ENCODE data around the gene IKZF2. TPM values are rescaled to one million over a fixed set of nuclear protein-coding genes. Genes with fewer than 3 reads are reported as not detected.

The IKZF2 gene
- total RNA-seq, 1 donor from 2014 or later: 4.0 TPM

DNA sequence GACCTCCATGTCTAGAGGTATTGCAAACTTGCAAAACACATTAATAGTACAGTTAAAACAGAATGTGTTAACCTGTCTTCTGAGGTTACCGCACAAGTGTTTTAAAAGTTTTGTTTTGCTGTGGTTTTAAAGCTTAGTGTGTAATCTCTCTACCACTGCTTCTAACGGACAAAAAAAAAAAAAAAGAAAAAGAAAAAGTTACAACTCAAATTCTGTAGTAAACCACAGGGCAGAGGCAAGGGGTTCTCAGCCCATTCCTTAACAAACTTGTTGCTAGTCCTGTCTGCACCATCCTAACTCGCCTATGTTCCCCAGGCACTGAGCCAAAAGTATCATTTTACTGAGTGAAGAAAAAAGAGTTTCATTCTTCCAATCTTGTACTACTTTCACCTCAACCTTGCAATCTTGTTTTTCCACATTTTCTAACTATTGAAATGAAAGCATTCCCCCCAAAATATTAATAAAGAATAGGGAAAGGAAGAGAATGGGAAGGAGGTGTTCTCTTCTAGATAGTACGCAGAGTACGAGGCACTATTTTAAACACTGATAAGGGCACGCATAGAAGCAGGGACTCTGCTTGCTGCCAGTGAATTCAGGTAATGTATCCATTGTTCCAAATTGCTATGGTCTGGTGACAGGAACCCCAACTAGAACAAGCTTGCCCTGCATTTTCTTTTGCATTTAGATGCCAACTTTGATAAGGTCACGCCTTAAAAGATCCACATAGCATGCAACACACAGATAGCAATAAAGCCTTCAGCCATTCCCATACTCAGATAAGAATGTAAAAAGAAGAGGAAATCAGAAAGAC is 47.1 kb downstream of the IKZF2 start:
- Mint-ChIP-seq H3K27ac (ENCODE audit: unreplicated experiment) (no peak overlapping the region), H3K9me3 (ENCODE audit: unreplicated experiment) (no peaks in the 10 kb centered on the region), H3K27me3 (ENCODE audit: unreplicated experiment) (no peaks in the 10 kb centered on the region), H3K4me1 (ENCODE audit: unreplicated experiment) (peaks cover 6% of the 10 kb centered on the region), H3K4me3 (ENCODE audit: unreplicated experiment) (no peak overlapping the region), H3K36me3 (ENCODE audit: low read depth, unreplicated experiment) (no peaks in the 10 kb centered on the region)
- no peak for DNase-seq (ENCODE audit: low spot score)
- TF ChIP-seq, protein P1, sequence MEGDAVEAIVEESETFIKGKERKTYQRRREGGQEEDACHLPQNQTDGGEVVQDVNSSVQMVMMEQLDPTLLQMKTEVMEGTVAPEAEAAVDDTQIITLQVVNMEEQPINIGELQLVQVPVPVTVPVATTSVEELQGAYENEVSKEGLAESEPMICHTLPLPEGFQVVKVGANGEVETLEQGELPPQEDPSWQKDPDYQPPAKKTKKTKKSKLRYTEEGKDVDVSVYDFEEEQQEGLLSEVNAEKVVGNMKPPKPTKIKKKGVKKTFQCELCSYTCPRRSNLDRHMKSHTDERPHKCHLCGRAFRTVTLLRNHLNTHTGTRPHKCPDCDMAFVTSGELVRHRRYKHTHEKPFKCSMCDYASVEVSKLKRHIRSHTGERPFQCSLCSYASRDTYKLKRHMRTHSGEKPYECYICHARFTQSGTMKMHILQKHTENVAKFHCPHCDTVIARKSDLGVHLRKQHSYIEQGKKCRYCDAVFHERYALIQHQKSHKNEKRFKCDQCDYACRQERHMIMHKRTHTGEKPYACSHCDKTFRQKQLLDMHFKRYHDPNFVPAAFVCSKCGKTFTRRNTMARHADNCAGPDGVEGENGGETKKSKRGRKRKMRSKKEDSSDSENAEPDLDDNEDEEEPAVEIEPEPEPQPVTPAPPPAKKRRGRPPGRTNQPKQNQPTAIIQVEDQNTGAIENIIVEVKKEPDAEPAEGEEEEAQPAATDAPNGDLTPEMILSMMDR (IDR thresholded peaks at IDR 0.05; ENCODE audit: unreplicated experiment): no peak

DNA sequence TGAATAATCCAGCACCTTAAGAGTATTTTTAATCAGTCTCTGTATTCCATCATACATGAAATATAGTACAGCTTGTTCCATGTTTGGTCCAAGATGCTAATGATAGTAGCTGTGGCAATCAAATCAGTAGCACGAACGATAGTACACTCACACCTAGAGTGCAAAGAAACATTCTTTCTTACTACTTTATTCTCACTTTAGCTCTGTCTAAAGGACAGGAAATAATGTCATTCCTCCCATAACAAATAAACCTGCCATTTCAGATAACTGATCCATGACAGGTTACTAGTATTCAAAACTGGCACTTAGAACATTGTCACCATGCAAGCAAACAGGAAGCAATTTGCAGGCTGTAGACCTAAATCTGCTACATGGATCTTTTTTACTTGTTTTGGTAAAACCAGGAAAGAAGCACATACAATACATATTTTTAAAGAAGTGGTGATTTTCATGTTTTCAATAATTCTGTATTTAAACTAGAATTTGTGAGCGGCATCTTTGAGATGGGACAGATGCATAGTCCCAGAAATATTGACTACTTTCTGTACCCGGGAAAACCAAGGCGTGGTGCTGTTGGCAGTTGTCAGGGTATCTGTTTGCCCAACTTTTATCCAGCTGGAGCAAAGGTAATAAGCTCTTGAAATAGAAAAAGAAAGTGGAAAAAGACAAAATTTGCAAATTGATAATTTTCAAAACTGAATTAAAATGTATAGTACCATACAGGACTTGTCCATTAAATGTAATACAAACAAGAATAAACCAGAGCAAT is 49.5 kb downstream of the IKZF2 start:
- Mint-ChIP-seq H3K4me1 (ENCODE audit: unreplicated experiment) (peaks cover 6% of the 10 kb centered on the region), H3K27me3 (ENCODE audit: unreplicated experiment) (no peaks in the 10 kb centered on the region), H3K36me3 (ENCODE audit: low read depth, unreplicated experiment) (no peaks in the 10 kb centered on the region), H3K9me3 (ENCODE audit: unreplicated experiment) (no peaks in the 10 kb centered on the region), H3K27ac (ENCODE audit: unreplicated experiment) (no peak overlapping the region), H3K4me3 (ENCODE audit: unreplicated experiment) (no peak overlapping the region)
- DNase-seq (ENCODE audit: low spot score): no peak
- TF ChIP-seq, protein P1 (IDR thresholded peaks at IDR 0.05; ENCODE audit: unreplicated experiment): no peak

DNA sequence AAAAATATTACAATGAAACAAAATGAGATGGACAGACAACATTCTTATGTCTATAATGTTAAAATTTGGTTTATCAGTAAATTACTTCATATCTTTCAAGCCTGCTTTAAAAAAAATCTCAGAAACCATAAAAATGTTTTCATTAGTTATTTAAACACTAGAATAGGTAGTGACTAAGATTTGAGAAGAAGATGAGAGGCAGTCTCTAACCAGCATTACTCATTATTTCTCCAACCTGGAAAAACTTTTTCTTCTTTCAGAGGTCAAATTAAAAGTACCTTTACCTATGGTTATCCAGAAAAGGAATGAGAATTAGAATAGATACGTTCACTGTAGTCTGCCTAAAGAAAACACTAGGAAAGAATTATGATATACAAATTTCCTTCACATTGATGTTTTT is 50.3 kb downstream of the IKZF2 start:
- TF ChIP-seq, protein P1 (IDR thresholded peaks at IDR 0.05; ENCODE audit: unreplicated experiment): no peak
- Mint-ChIP-seq H3K36me3 (ENCODE audit: low read depth, unreplicated experiment) (no peaks in the 10 kb centered on the region), H3K4me3 (ENCODE audit: unreplicated experiment) (no peak overlapping the region), H3K9me3 (ENCODE audit: unreplicated experiment) (no peaks in the 10 kb centered on the region), H3K27me3 (ENCODE audit: unreplicated experiment) (no peaks in the 10 kb centered on the region), H3K4me1 (ENCODE audit: unreplicated experiment) (peaks cover 6% of the 10 kb centered on the region), H3K27ac (ENCODE audit: unreplicated experiment) (no peak overlapping the region)
- DNase-seq (ENCODE audit: low spot score): no peak

DNA sequence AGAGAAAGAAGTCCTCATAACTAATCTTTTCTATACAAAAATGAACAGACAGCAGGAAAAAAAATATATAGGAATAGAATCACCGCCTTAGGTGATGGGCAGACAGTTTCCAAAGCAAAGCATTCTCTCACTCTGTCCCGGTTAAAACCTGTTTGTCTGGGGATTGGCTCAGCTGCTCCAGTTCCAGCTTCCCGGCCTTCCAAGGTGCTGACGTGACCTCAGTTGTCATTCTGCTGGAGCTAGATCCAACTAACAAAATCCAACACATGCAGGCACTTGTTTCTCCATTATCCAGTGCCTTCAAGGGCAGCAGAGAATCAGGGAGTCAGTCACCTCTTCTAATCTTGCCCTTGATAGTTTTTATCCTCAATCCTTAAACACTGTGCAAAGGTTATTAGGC is 52.8 kb downstream of the IKZF2 start:
- H3K27ac Mint-ChIP-seq (ENCODE audit: unreplicated experiment): no peak overlapping the region
- TF ChIP-seq, protein P1 (IDR thresholded peaks at IDR 0.05; ENCODE audit: unreplicated experiment): no peak
- no peaks in the 10 kb centered on the region for H3K36me3 Mint-ChIP-seq (ENCODE audit: low read depth, unreplicated experiment)
- H3K27me3 Mint-ChIP-seq (ENCODE audit: unreplicated experiment): no peaks in the 10 kb centered on the region
- no peak overlapping the region for H3K4me3 Mint-ChIP-seq (ENCODE audit: unreplicated experiment)
- no peak for DNase-seq (ENCODE audit: low spot score)
- peaks cover 4% of the 10 kb centered on the region for H3K4me1 Mint-ChIP-seq (ENCODE audit: unreplicated experiment)
- no peaks in the 10 kb centered on the region for H3K9me3 Mint-ChIP-seq (ENCODE audit: unreplicated experiment)

DNA sequence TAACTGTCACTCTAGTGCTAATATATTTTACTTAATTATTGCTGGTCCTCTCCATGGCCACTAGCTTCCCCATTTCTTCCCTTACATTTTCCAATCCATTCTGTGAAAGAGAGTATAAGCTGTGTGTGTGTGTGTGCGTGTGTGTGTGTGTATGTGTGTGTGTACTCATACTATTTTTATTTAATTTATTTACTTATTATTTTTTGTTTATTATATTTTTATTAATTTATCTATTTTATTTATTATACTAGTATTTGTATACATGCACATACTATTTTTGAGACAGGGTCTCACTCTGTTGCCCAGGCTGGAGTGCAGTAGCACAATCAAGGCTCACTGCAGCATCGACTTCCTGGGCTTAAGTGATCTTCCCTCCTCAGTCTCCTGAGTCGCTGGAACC is 59.6 kb downstream of the IKZF2 start:
- Mint-ChIP-seq H3K36me3 (ENCODE audit: low read depth, unreplicated experiment) (no peaks in the 10 kb centered on the region), H3K27me3 (ENCODE audit: unreplicated experiment) (no peaks in the 10 kb centered on the region), H3K9me3 (ENCODE audit: unreplicated experiment) (no peaks in the 10 kb centered on the region), H3K27ac (ENCODE audit: unreplicated experiment) (no peak overlapping the region), H3K4me3 (ENCODE audit: unreplicated experiment) (no peak overlapping the region), H3K4me1 (ENCODE audit: unreplicated experiment) (no peaks in the 10 kb centered on the region)
- TF ChIP-seq, protein P1 (IDR thresholded peaks at IDR 0.05; ENCODE audit: unreplicated experiment): no peak
- no peak for DNase-seq (ENCODE audit: low spot score)
